ENCODE results near the gene RLBP1. TPM values are rescaled to one million over a fixed set of nuclear protein-coding genes. Genes with fewer than 3 reads are reported as not detected.
A peak's percentile ranks its signal among the peaks of the same experiment; 100 is the strongest.

Gene RLBP1
- total and polyA plus RNA-seq, 2 experiments from 2014 or later, result 0.40 TPM; not detected in 1

GRCh38 chr15:89198934-89199333 is 22.4 kb downstream of the RLBP1 start:
- DNase-seq (ENCODE audit: low read depth in 1 of 2, low spot score in 1 of 2), result no peak
- peaks cover 23% of the 10 kb centered on the region for H3K4me1 ChIP-seq (ENCODE audit: low read depth)
- no peak overlapping the region for H3K4me3 ChIP-seq
- no peaks in the 10 kb centered on the region for H3K9me3 ChIP-seq (ENCODE audit: low read depth)
- H3K36me3 ChIP-seq, result no peaks in the 10 kb centered on the region
- no peak overlapping the region for H3K27ac ChIP-seq
- no peaks in the 10 kb centered on the region for H3K27me3 ChIP-seq
- TF ChIP-seq CTCF (IDR thresholded peaks at IDR 0.05; ENCODE audit: low read depth, low read length), result no peak

DNA sequence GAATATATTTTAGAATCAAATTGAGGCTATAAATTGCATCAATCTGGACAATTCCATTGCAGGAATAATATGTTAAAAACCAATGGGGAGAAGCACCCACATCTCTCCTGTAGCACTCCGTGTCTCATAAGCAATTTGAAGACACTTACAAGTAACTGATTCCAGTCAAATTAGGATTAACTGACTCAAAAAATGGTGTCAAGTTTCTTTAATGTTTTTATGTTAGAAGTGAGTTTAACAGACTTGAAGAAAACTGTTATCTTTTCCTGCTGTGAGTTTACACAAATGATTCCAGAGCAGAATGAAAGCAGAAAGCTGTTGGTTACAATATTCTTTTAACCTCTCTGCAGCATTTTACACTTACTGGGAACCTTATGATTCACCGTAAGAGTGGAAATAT is 23.2 kb downstream of the RLBP1 start:
- Histone ChIP-seq H3K36me3 (peaks cover 3% of the 10 kb centered on the region), H3K27ac (peak overlapping the region; percentile 70), H3K27me3 (no peaks in the 10 kb centered on the region), H3K4me1 (ENCODE audit: low read depth) (peaks cover 23% of the 10 kb centered on the region), H3K9me3 (ENCODE audit: low read depth) (no peaks in the 10 kb centered on the region), H3K4me3 (no peak overlapping the region)
- no peak for DNase-seq (ENCODE audit: low read depth in 1 of 2, low spot score in 1 of 2)
- TF ChIP-seq CTCF (IDR thresholded peaks at IDR 0.05; ENCODE audit: low read depth, low read length), result no peak

DNA sequence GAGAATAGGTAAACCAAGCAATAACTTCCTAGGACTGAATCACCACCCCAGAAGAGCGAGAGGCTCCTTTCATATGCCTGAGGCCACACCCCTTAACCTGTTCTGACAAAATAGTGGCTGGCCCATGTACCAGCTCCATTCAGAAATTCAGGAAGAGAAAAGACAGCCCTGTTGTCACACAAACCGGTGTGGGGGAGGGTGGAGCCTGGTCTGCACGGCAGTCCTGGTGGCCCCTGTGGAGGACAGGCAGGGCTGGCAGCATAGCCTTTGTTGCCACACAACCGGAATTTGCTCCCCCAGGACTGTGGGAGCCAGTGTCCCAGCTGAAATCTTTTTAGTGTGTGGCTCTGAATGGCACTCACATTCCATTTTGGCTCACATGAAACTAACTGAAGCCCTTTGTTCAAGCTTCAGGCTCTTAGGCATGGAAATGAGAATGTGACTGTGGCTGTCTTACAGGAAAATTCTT is 23.8 kb downstream of the RLBP1 start:
- H3K27ac ChIP-seq, result peak overlapping the region; percentile 70
- H3K4me3 ChIP-seq, result no peak overlapping the region
- DNase-seq (ENCODE audit: low read depth in 1 of 2, low spot score in 1 of 2), result peak in 1 of 2 donors; percentile 66

GRCh38 chr15:89196994-89197393 is 24.4 kb downstream of the RLBP1 start:
- Histone ChIP-seq H3K36me3 (peaks cover 13% of the 10 kb centered on the region), H3K27ac (peak overlapping the region; percentile 70), H3K4me1 (ENCODE audit: low read depth) (peaks cover 23% of the 10 kb centered on the region), H3K9me3 (ENCODE audit: low read depth) (no peaks in the 10 kb centered on the region), H3K4me3 (no peak overlapping the region), H3K27me3 (no peaks in the 10 kb centered on the region)
- no peak for TF ChIP-seq CTCF (IDR thresholded peaks at IDR 0.05; ENCODE audit: low read depth, low read length)
- DNase-seq (ENCODE audit: low read depth in 1 of 2, low spot score in 1 of 2), result no peak

More for the DNA sequence above, 23.8 kb downstream of the RLBP1 start:
- Histone ChIP-seq H3K4me1 (ENCODE audit: low read depth) (peaks cover 23% of the 10 kb centered on the region), H3K27me3 (no peaks in the 10 kb centered on the region), H3K9me3 (ENCODE audit: low read depth) (no peaks in the 10 kb centered on the region), H3K36me3 (peaks cover 10% of the 10 kb centered on the region)
- TF ChIP-seq CTCF (IDR thresholded peaks at IDR 0.05; ENCODE audit: low read depth, low read length), result no peak

- Histone ChIP-seq H3K36me3 (peaks cover 14% of the 10 kb centered on the region), H3K4me3 (no peak overlapping the region), H3K27me3 (no peaks in the 10 kb centered on the region), H3K9me3 (ENCODE audit: low read depth) (no peaks in the 10 kb centered on the region), H3K4me1 (ENCODE audit: low read depth) (peaks cover 23% of the 10 kb centered on the region), H3K27ac (no peak overlapping the region)
- no peak for DNase-seq (ENCODE audit: low read depth in 1 of 2, low spot score in 1 of 2)
- TF ChIP-seq CTCF (IDR thresholded peaks at IDR 0.05; ENCODE audit: low read depth, low read length), result no peak
Observed at GRCh38 chr15:89196241-89196640, 25.1 kb downstream of the RLBP1 start.

Measured in cardiac muscle cell (in vitro differentiated cells and primary cell).